Stimulated activated naive B cell treated with anti-CD40 and anti-IgM and Interleukin-4, amounts not matched to agents 10 μg/mL and 1 μg/mL and 100 μg/mL, for 72 hours (primary cell): ENCODE data around the gene HBA2.
"Not testable (repeated sequence)": the region's sequence is repeated elsewhere in the genome, so short reads cannot be mapped to it uniquely, and the experiment has no call there.

Experiments
- ATAC-seq, 2 donors: fragments of 150-1000 bp; cut with Tn5 transposase; replicated peaks; 2 replicates each; pipeline ENCODE4 v1.10.0; 2021; ENCODE audit warnings: moderate library complexity in 1 of 2
- DNase-seq: peaks from one replicate; pipeline ENCODE4 v3.0.0; 2021
- H3K27ac Mint-ChIP-seq: one replicate; pipeline ENCODE4 v1.8.0; 2022; ENCODE audit warnings: mild to moderate bottlenecking, mixed read lengths
- H3K27me3 Mint-ChIP-seq, 2 donors: one replicate each; pipeline ENCODE4 v1.8.0; 2022; ENCODE audit warnings: mixed read lengths in 2 of 2
- H3K36me3 Mint-ChIP-seq, 2 donors: one replicate each; pipeline ENCODE4 v1.8.0; 2022; ENCODE audit warnings: mixed read lengths in 2 of 2, mild to moderate bottlenecking in 1 of 2
- H3K4me1 Mint-ChIP-seq, 2 donors: one replicate each; pipeline ENCODE4 v1.8.0; 2022; ENCODE audit warnings: mixed read lengths in 2 of 2, mild to moderate bottlenecking in 1 of 2
- H3K4me3 Mint-ChIP-seq, 2 donors: one replicate each; pipeline ENCODE4 v1.8.0; 2022; ENCODE audit warnings: mild to moderate bottlenecking in 2 of 2, mixed read lengths in 2 of 2, moderate library complexity in 1 of 2
- H3K9me3 Mint-ChIP-seq, 2 donors: one replicate each; pipeline ENCODE4 v1.8.0; 2022; ENCODE audit warnings: mixed read lengths in 2 of 2, mild to moderate bottlenecking in 1 of 2

The HBA2 gene

GRCh38 chr16:185213-185612, 12.5 kb downstream of the HBA2 start:
- DNase-seq (no peak), ATAC-seq (no peak)
- peaks cover 10 to 12% of the 10 kb centered on the region in 2 donors for H3K4me1 Mint-ChIP-seq
- H3K27ac Mint-ChIP-seq: peak overlapping the region; percentile 68
- H3K4me3 Mint-ChIP-seq: no peak overlapping the region
- H3K9me3 Mint-ChIP-seq: no peaks in the 10 kb centered on the region
- peaks cover 24 to 38% of the 10 kb centered on the region in 2 donors for H3K36me3 Mint-ChIP-seq
- no peaks in the 10 kb centered on the region for H3K27me3 Mint-ChIP-seq

DNA sequence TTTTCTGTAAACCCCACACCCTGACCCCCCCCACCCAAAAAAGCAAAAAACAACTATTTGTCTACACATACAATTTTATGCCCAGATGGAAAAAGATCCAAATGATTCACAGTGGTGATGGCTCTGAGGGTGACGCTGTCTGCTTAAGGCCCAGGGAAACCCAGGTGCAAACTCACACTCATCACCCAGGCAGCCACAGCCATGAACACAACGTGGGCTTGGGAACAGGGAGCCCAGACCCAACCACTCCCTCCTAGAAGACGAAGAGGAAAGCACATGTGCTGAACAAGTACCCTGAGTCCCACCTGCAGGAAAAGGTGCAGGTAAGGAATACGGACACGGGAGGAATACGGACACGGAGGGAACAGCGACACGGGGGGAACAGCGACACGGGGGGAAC, 13.0 kb downstream of the HBA2 start:
- Mint-ChIP-seq H3K27me3 (no peaks in the 10 kb centered on the region), H3K4me1 (peaks cover 10 to 12% of the 10 kb centered on the region in 2 donors), H3K27ac (no peak overlapping the region), H3K9me3 (no peaks in the 10 kb centered on the region), H3K4me3 (no peak overlapping the region), H3K36me3 (peaks cover 27 to 40% of the 10 kb centered on the region in 2 donors)
- no peak for DNase-seq
- no peak for ATAC-seq

DNA sequence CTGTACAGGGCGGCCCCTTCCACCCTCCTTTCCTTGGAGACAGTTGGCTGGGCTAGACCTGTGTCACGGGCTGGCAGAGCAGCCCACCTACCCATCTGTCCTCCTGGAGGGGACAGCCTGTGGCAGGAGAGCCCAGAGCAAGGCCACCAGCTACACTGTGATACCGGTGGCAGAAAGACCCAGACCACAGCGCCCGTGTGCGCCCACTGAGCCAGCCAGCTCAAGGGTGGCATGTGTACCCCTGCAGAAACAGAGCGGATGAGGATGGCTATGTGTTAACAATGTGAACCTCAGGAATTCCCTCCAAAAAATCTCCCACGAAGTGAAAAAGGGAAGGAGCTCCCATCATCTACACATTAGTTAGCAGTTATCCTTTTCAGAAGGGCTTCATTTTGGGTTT, 14.7 kb downstream of the HBA2 start:
- DNase-seq: no peak
- no peaks in the 10 kb centered on the region for H3K27me3 Mint-ChIP-seq
- no peak for ATAC-seq
- no peak overlapping the region for H3K27ac Mint-ChIP-seq
- H3K4me3 Mint-ChIP-seq: no peak overlapping the region
- H3K4me1 Mint-ChIP-seq: peaks cover 0 to 3% of the 10 kb centered on the region in 2 donors
- H3K9me3 Mint-ChIP-seq: no peaks in the 10 kb centered on the region
- H3K36me3 Mint-ChIP-seq: peaks cover 37 to 55% of the 10 kb centered on the region in 2 donors

- Mint-ChIP-seq H3K9me3 (no peaks in the 10 kb centered on the region), H3K27ac (peak overlapping the region; percentile 37), H3K4me3 (no peak overlapping the region), H3K27me3 (no peaks in the 10 kb centered on the region), H3K36me3 (peaks cover 43 to 57% of the 10 kb centered on the region in 2 donors), H3K4me1 (peaks cover 0 to 3% of the 10 kb centered on the region in 2 donors)
- DNase-seq (no peak), ATAC-seq (peak; percentile 62 to 78)
Observed at GRCh38 chr16:188674-189073, 16.0 kb downstream of the HBA2 start.

DNA sequence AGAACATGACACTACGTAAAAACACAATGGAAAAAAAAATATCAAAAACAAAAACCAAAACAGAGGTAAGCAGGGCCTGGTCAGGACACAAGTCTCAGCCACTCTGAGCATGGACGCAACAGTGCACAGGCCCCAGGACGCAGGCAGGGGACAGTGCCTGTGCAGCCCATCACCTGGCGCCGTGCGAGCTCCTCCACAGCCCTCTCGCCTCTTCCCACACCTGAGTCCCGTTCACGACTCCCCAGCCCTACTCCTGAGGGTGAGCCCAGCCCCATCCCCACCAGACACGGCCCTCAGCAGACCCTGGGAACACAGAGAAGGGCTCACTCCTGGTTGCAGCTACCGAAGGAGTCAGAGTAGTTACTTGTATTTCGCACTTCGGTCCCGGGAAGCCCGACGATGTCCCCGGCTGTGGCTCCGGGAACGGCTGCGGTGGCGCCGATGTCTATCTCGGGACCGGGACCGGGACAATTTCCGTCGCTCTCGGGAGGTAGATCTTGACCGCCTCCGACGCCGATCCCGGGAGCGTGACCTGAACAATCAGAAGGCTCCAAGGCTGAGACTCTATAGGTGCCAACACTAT, 17.0 kb downstream of the HBA2 start:
- H3K27me3 Mint-ChIP-seq: no peaks in the 10 kb centered on the region
- no peak for ATAC-seq
- peaks cover 0 to 3% of the 10 kb centered on the region in 2 donors for H3K4me1 Mint-ChIP-seq
- no peaks in the 10 kb centered on the region for H3K9me3 Mint-ChIP-seq
- H3K27ac Mint-ChIP-seq: peak overlapping the region; percentile 88
- peaks cover 50 to 62% of the 10 kb centered on the region in 2 donors for H3K36me3 Mint-ChIP-seq
- DNase-seq: no peak
- H3K4me3 Mint-ChIP-seq: no peak overlapping the region

DNA sequence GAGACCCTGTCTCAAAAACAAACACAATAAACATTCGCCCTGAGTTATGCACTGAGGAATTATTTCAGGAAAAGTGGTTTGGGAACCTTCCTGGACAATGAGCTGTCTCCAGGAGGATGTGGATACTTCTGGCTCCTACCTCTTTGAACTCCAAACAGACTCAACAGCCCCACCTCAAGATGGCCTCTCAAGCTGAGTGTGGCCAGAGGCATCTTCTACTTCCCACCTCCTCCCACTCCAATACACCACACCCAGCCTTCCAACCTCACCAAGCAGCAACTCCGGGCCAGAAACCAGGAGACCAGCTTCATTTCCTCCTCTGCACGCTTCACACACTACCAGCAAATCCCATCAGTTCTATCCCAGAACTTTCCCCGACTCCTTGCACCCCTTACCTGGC, 19.2 kb downstream of the HBA2 start:
- Mint-ChIP-seq H3K36me3 (peaks cover 44 to 59% of the 10 kb centered on the region in 2 donors), H3K27ac (peak overlapping the region; percentile 42), H3K4me3 (peak overlapping the region in 1 of 2 donors; percentile 28), H3K4me1 (no peaks in the 10 kb centered on the region), H3K27me3 (no peaks in the 10 kb centered on the region), H3K9me3 (no peaks in the 10 kb centered on the region)
- DNase-seq: no peak
- no peak for ATAC-seq

- H3K27me3 Mint-ChIP-seq: no peaks in the 10 kb centered on the region
- DNase-seq (no peak), ATAC-seq (no peak)
- no peaks in the 10 kb centered on the region for H3K9me3 Mint-ChIP-seq
- no peak overlapping the region for H3K4me3 Mint-ChIP-seq
- H3K27ac Mint-ChIP-seq: no peak overlapping the region
- peaks cover 49 to 58% of the 10 kb centered on the region in 2 donors for H3K36me3 Mint-ChIP-seq
- H3K4me1 Mint-ChIP-seq: no peaks in the 10 kb centered on the region
Observed at GRCh38 chr16:192686-193085, 20.0 kb downstream of the HBA2 start.

DNA sequence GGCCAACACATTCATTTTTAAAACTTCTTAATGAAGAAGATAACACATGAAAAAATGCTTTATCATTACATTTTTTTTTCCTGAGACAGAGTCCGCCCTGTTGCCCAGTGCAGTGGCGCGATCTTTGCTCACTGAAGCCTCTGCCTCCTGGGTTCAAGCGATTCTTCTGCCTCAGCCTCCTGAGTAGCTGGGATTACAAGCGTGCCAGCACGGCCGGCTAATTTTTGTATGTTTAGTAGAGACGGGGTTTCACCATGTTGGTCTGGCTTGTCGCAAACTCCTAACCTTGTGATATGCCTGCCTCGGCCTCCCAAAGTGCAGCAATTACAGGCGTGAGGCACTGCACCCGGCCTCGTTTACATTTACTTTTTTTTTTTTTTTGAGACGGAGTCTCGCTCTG, 20.8 kb downstream of the HBA2 start:
- Mint-ChIP-seq H3K4me3 (no peak overlapping the region), H3K9me3 (no peaks in the 10 kb centered on the region), H3K27me3 (no peaks in the 10 kb centered on the region), H3K4me1 (no peaks in the 10 kb centered on the region), H3K27ac (no peak overlapping the region), H3K36me3 (peaks cover 50 to 60% of the 10 kb centered on the region in 2 donors)
- no peak for DNase-seq
- ATAC-seq: no peak

GRCh38 chr16:194516-194915, 21.8 kb downstream of the HBA2 start:
- Mint-ChIP-seq H3K36me3 (peaks cover 47 to 52% of the 10 kb centered on the region in 2 donors), H3K27ac (no peak overlapping the region), H3K4me3 (no peak overlapping the region), H3K27me3 (no peaks in the 10 kb centered on the region), H3K4me1 (no peaks in the 10 kb centered on the region), H3K9me3 (no peaks in the 10 kb centered on the region)
- no peak for ATAC-seq
- DNase-seq: no peak

- no peaks in the 10 kb centered on the region for H3K9me3 Mint-ChIP-seq
- DNase-seq: no peak
- no peak for ATAC-seq
- no peaks in the 10 kb centered on the region for H3K27me3 Mint-ChIP-seq
- no peak overlapping the region for H3K4me3 Mint-ChIP-seq
- no peaks in the 10 kb centered on the region for H3K4me1 Mint-ChIP-seq
- H3K36me3 Mint-ChIP-seq: peaks cover 20 to 32% of the 10 kb centered on the region in 2 donors
- no peak overlapping the region for H3K27ac Mint-ChIP-seq
Observed at GRCh38 chr16:200388-200787, 27.7 kb downstream of the HBA2 start.

- Mint-ChIP-seq H3K27me3 (no peaks in the 10 kb centered on the region), H3K4me1 (no peaks in the 10 kb centered on the region), H3K27ac (no peak overlapping the region), H3K4me3 (no peak overlapping the region), H3K36me3 (peaks cover 25 to 36% of the 10 kb centered on the region in 2 donors), H3K9me3 (no peaks in the 10 kb centered on the region)
- DNase-seq (no peak), ATAC-seq (no peak)
Observed at GRCh38 chr16:203246-203645, 30.6 kb downstream of the HBA2 start.

DNA sequence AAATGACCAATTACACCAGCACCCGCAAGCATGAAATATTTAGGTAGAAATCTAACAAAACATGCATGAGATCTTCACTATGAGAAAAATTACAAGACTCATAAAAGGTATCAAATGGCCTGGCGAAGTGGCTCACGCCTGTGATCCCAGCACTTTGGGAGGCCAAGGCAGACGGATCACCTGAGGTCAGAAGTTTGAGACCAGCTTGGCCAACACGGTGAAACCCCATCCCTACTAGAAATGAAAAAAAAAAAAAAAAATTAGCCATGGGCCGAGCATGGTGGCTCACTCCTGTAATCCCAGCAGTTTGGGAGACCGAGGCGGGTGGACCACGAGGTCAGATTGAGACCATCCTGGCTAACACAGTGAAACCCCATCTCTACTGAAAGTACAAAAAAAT, 31.4 kb downstream of the HBA2 start:
- not testable (repeated sequence) for H3K4me1 Mint-ChIP-seq, H3K27ac Mint-ChIP-seq, H3K4me3 Mint-ChIP-seq, H3K27me3 Mint-ChIP-seq, H3K9me3 Mint-ChIP-seq, ATAC-seq, DNase-seq
- peaks cover 28 to 36% of the 10 kb centered on the region in 2 donors for H3K36me3 Mint-ChIP-seq

DNA sequence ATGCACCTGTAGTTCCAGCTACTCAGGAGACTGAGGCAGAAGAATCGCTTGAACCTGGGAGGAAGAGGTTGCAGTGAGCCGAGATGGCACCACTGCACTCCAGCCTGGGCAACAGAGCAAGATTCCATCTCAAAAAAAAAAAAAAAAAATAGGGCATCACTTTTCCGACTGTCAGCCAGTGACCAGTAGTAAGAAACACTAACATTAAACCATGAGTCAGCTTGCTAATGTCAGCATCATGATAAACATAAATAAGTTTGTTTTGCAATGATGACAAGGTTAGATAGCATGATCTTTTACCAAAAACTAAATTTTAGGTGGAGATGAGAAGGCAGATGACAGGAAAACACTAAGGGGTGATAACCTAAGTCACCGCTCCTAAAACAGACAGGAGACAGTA, 36.7 kb downstream of the HBA2 start:
- DNase-seq, ATAC-seq, H3K9me3 Mint-ChIP-seq, H3K27me3 Mint-ChIP-seq, H3K27ac Mint-ChIP-seq, H3K4me3 Mint-ChIP-seq: not testable (repeated sequence)
- Mint-ChIP-seq H3K36me3 (peaks cover 17 to 34% of the 10 kb centered on the region in 2 donors), H3K4me1 (peaks cover 9 to 12% of the 10 kb centered on the region in 2 donors)

DNA sequence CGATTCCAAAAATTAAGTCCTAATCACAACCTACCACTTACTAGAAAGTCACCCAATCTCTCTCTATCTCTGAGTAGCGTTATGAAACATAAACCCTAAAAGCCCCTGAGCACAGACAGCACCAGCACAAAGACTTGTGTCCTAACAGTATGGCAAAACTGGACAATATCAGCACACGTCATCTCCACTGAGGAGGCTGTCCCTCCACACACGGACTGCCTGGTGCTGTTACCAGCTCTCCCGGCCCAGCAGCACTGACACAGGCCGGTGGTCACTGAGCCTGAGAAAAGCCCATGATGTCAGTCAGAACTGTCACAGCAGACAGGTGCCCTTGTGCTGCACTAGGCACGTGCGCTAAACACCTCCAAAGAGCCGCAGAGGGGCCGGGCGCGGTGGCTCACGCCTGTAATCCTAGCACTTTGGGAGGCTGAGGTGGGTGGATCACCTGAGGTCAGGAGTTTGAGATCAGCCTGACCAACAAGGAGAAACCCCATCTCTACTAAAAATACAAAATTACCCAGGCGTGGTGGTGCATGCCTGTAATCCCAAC, 39.0 kb downstream of the HBA2 start:
- not testable (repeated sequence) for ATAC-seq, H3K9me3 Mint-ChIP-seq, H3K4me3 Mint-ChIP-seq, DNase-seq, H3K27me3 Mint-ChIP-seq
- Mint-ChIP-seq H3K4me1 (peaks cover 9 to 15% of the 10 kb centered on the region in 2 donors), H3K36me3 (peaks cover 13 to 35% of the 10 kb centered on the region in 2 donors), H3K27ac (peak overlapping the region; percentile 31)

GRCh38 chr16:212999-213398, 40.3 kb downstream of the HBA2 start:
- H3K27me3 Mint-ChIP-seq: no peaks in the 10 kb centered on the region
- no peak overlapping the region for H3K27ac Mint-ChIP-seq
- H3K4me1 Mint-ChIP-seq: peaks cover 9 to 15% of the 10 kb centered on the region in 2 donors
- ATAC-seq: no peak
- H3K36me3 Mint-ChIP-seq: peaks cover 18 to 38% of the 10 kb centered on the region in 2 donors
- no peak for DNase-seq
- no peak overlapping the region for H3K4me3 Mint-ChIP-seq
- H3K9me3 Mint-ChIP-seq: no peaks in the 10 kb centered on the region
